ENCODE data around the gene SNAI3.

SNAI3 gene

DNA sequence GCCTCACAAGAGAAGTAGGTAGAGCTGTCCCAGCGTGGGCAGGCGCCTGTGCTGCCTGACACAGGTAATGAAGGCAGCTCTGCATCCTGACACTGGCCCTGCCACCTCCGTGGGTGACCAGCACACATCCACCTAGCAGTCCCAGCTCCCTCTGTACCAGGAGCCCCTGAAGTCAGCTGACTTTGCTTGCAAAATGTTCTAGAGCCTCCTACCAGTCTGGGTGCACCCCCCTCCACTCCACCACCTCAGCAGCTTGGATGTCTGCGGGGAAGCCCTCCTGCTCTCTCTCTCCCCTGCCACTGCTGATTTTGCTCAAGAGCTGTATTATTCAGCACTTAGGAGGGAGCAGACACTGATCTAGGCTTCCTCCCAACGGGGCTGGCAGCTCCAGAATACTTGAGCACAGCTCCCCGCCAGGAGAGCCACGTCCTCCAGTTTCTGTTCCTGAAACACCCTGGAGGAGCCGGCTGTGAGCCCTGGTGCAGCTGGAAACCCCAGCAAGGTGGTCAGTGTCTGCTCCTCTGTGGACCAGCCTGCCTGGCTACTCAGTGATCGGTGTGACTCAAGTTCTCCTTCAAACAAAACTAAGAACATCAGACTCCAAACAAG, 18.9 kb upstream of the SNAI3 start:
- Mint-ChIP-seq H3K4me3 (peak overlapping the region; percentile 80 to 85 (median 84)), H3K4me1 (peaks cover 20% of the 10 kb centered on the region), H3K36me3 (ENCODE audit: low read depth) (no peaks in the 10 kb centered on the region), H3K9me3 (no peaks in the 10 kb centered on the region), H3K27ac (peak overlapping the region in 1 of 3 experiments; percentile 67), H3K27me3 (ENCODE audit: low read depth) (no peaks in the 10 kb centered on the region)
- TF ChIP-seq, protein P1, sequence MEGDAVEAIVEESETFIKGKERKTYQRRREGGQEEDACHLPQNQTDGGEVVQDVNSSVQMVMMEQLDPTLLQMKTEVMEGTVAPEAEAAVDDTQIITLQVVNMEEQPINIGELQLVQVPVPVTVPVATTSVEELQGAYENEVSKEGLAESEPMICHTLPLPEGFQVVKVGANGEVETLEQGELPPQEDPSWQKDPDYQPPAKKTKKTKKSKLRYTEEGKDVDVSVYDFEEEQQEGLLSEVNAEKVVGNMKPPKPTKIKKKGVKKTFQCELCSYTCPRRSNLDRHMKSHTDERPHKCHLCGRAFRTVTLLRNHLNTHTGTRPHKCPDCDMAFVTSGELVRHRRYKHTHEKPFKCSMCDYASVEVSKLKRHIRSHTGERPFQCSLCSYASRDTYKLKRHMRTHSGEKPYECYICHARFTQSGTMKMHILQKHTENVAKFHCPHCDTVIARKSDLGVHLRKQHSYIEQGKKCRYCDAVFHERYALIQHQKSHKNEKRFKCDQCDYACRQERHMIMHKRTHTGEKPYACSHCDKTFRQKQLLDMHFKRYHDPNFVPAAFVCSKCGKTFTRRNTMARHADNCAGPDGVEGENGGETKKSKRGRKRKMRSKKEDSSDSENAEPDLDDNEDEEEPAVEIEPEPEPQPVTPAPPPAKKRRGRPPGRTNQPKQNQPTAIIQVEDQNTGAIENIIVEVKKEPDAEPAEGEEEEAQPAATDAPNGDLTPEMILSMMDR (IDR thresholded peaks at IDR 0.05; ENCODE audit: unreplicated experiment in 3 of 3) = no peak

DNA sequence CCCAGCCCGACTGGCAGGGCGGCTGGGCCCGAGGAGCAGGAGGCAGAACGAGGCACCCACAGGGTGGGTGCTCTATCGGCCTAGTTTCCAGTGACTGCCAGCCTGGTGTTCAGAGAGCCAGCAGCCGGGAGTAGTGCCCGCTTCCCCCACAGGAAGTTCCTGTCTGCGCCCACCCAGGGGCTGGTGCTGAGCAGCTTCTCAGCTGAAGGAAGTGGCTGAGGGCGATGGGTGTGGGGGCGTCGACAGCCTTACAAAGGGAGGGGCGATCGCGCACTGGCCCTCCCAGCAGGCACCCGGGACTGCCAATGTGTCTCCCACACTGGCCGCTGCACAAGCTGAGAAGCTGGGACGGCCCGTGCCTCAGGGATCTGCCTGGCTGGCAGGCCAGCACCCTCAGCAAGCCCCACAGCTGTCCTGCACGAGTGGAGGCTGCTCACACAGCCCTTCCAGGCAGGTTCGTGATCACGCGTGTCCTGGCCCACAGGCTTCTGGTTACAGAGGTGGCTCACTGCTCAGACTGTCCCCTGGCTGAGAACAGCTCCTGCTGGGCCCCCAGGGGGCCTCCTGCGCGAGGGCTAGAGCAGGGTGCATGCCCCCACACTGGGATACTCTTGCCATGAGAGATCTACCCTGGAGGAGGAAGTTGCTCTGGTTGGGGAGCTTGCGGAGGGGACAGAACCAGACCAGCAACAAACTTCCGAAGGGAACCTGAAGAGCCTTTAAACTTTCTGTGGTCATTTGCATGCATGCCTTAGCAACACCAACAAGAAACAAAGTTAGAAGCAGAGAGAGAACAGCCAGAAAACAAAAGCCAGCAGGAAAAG, 17.4 kb upstream of the SNAI3 start:
- Mint-ChIP-seq H3K27ac (peak overlapping the region in 1 of 3 experiments; percentile 34), H3K27me3 (ENCODE audit: low read depth) (no peaks in the 10 kb centered on the region), H3K4me3 (peak overlapping the region; percentile 80 to 85 (median 84)), H3K9me3 (no peaks in the 10 kb centered on the region), H3K4me1 (peaks cover 20% of the 10 kb centered on the region), H3K36me3 (ENCODE audit: low read depth) (no peaks in the 10 kb centered on the region)
- TF ChIP-seq, protein P1 (IDR thresholded peaks at IDR 0.05; ENCODE audit: unreplicated experiment in 3 of 3) = no peak

DNA sequence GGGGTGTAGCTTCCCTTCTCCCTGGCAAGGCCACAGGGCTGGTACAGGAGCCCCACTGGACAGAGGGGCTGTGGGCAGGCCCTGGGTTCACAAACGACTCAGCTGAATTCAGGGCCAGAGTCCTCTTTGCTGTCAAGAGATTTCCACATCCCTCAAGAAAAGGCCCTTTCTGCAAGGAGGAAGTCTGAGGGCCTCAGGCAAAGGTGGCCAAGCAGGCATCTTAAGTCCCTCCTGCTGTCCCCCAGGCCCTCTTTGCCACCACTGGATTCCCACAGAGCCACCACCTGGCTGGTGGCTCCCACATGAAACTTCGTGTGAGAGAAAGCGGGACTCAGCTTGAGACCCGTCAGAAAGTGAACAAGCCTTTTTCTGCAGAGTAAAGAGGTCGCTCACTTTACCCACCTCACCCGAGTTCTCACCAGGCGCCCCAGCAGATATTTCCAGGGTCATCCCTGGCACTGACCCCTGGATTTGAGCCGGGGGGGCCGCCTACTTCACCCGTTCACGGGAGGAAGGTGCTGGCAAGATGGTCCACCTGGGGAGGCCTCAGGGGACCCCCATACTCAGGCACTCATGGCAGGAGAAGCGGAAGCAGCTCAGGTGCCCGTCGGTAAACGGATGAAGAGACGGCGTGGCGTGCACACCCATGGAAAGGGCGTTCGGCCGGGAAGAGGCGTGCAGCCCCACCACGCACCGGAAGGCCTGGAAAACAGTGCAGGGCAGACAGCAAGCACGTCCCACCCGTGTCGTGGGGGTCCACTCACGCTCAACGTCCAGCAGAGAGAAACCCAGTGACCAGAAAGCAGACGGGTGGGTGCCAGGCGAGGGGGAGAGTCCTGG, 16.3 kb upstream of the SNAI3 start:
- no peak overlapping the region for H3K27ac Mint-ChIP-seq
- no peaks in the 10 kb centered on the region for H3K36me3 Mint-ChIP-seq (ENCODE audit: low read depth)

DNA sequence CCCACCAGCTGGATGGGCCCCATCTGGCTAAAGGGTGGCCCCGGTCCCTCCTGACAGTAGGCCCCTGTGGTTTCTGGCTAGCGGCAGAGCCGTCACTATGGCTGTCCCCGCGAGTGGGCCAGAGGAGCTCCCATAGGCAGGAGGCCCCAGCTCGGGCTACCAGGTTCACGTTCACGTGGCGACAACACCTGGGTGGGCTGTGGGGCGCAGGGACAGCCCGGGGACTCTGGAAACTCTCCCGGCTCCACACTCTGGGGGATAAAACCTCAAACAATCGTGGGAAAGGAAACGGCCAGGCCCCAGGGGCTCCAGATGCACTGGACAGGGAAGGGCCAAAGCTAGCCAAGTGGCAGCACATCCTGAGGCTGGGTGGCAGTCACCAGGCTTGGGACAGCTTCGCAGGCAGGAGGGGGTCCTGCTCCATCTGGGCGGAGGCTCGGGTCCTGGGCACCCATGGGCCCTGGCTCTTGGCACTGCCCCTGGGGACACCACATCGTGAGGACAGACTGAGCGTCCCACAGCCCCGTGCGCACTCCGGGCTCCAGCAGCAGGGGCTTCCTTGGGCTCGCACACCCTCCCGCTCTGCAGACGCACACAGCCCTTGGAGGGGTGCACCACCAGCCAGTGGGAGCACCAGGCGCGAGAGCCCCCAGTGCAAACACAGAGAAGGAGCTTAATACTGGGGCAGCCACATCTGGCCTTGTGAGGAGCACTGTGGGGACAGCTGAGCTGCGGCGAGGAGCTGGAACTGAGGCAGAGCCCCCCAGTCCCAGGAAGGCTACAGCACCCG, 15.5 kb upstream of the SNAI3 start:
- H3K36me3 Mint-ChIP-seq (ENCODE audit: low read depth) = no peaks in the 10 kb centered on the region
- H3K9me3 Mint-ChIP-seq = no peaks in the 10 kb centered on the region
- no peak overlapping the region for H3K4me3 Mint-ChIP-seq
- peaks cover 11% of the 10 kb centered on the region for H3K4me1 Mint-ChIP-seq
- no peak overlapping the region for H3K27ac Mint-ChIP-seq
- no peaks in the 10 kb centered on the region for H3K27me3 Mint-ChIP-seq (ENCODE audit: low read depth)
- TF ChIP-seq, protein P1 (IDR thresholded peaks at IDR 0.05; ENCODE audit: unreplicated experiment in 3 of 3) = no peak

More for the DNA sequence above, 16.3 kb upstream of the SNAI3 start:
- TF ChIP-seq, protein P1 (IDR thresholded peaks at IDR 0.05; ENCODE audit: unreplicated experiment in 3 of 3) = no peak
- no peaks in the 10 kb centered on the region for H3K27me3 Mint-ChIP-seq (ENCODE audit: low read depth)
- peaks cover 19% of the 10 kb centered on the region for H3K4me1 Mint-ChIP-seq
- peak overlapping the region; percentile 55 to 75 (median 65) for H3K4me3 Mint-ChIP-seq
- no peaks in the 10 kb centered on the region for H3K9me3 Mint-ChIP-seq

DNA sequence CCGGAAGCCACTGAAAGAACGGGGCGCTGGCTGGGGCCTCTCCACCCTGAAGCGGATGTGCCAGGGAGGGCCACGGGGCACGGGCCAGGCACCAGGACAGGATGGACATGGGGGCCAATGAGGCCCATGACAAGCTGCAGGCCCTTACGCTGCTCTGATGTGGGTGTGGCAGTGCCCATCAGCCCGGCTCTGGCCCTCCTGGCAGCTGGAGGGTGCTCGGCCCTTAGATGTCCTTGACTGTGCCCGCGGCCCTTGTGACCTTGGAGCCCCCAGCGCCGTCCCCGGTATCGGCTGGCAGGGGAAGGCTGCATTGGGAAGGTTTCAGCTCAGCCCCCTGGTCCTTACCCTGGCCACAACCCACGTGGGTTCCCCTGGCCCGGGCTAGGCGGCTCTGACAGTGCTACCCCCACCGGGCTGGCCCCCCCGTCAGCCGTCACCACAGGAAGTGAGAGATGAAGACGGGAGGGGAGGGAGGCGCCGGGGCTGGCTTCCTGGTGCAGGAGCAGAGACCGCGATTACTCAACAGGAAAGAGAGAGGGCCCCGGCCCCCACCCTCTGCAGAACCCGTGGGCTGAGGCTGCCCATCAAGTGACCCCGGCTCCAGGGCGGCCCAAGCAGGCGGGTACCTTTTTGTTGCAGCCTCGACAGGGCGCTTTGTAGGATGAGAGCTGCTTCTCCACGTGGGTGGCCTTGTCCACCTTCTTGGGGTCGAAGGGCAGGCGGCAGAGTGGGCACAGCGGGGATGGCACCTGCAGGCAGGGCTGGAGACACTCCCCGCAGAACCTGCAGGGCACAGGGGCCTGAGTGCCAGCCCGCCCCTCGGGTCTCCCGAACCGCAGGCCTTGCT, 14.6 kb upstream of the SNAI3 start:
- Mint-ChIP-seq H3K9me3 (no peaks in the 10 kb centered on the region), H3K36me3 (ENCODE audit: low read depth) (no peaks in the 10 kb centered on the region), H3K27ac (no peak overlapping the region), H3K4me3 (no peak overlapping the region), H3K27me3 (ENCODE audit: low read depth) (no peaks in the 10 kb centered on the region), H3K4me1 (peaks cover 11% of the 10 kb centered on the region)
- TF ChIP-seq, protein P1 (IDR thresholded peaks at IDR 0.05; ENCODE audit: unreplicated experiment in 3 of 3) = no peak
